MCF 10A (cell line): ENCODE measurements around the gene CTR9. TPM values are rescaled to one million over a fixed set of nuclear protein-coding genes. Genes with fewer than 3 reads are reported as not detected.

Experiments used
- Bru-seq: library from RNA; stranded (reverse); fragments of 400-500 nt; gene quantifications from one replicate; lab custom pipeline; 2021; lab: Mats Ljungman, UMichigan
- BruChase-seq, 2 experiments: library from RNA; stranded (reverse); fragments of 400-500 nt; gene quantifications; one replicate each; lab custom pipeline; 2021; lab: Mats Ljungman, UMichigan
- BruUV-seq: library from RNA; stranded (reverse); fragments of 400-500 nt; replicated peaks from 2 replicates; lab custom pipeline; 2021; lab: Mats Ljungman, UMichigan
- CTCF ChIA-PET: fragments of 300-600 bp; sonication (Branson Sonifier 250); formaldehyde crosslinking; extraction: SDS; loops from one replicate; lab custom pipeline; 2021; ENCODE audit warnings: antibody characterized with exemption, inconsistent platforms; lab: Yijun Ruan, JAX
- POLR2A ChIA-PET: fragments of 300-600, 350-650 bp; sonication (Branson Sonifier 250); formaldehyde crosslinking; extraction: SDS; loops from one replicate; lab custom pipeline; 2020; ENCODE audit warnings: antibody characterized with exemption, inconsistent platforms; lab: Yijun Ruan, JAX
- DNase-seq: peaks from one replicate; pipeline ENCODE4 v3.0.0-alpha.2; 2018; ENCODE audit not compliant: unreplicated experiment
- H3K27ac Mint-ChIP-seq: one replicate; pipeline ENCODE4 v1.8.0; 2022; ENCODE audit warnings: mild to moderate bottlenecking, low read depth, mixed read lengths; ENCODE audit not compliant: unreplicated experiment
- H3K27me3 Mint-ChIP-seq: one replicate; pipeline ENCODE4 v1.8.0; 2022; ENCODE audit warnings: mixed read lengths; ENCODE audit not compliant: insufficient read depth, unreplicated experiment
- H3K36me3 Mint-ChIP-seq: one replicate; pipeline ENCODE4 v1.8.0; 2022; ENCODE audit warnings: mild to moderate bottlenecking, moderate library complexity, mixed read lengths; ENCODE audit not compliant: insufficient read depth, unreplicated experiment
- H3K4me1 Mint-ChIP-seq: one replicate; pipeline ENCODE4 v1.8.0; 2022; ENCODE audit warnings: mixed read lengths; ENCODE audit not compliant: insufficient read depth, unreplicated experiment
- H3K4me3 Mint-ChIP-seq: one replicate; pipeline ENCODE4 v1.8.0; 2022; ENCODE audit warnings: mild to moderate bottlenecking, moderate library complexity, mixed read lengths; ENCODE audit not compliant: unreplicated experiment
- H3K9me3 Mint-ChIP-seq: one replicate; pipeline ENCODE4 v1.8.0; 2022; ENCODE audit warnings: mixed read lengths; ENCODE audit not compliant: unreplicated experiment
- intact Hi-C: fragments of 100-400 bp; cut with micrococcal nuclease; formaldehyde crosslinking; loops from 2 replicates; pipeline ENCODE4 v1.14.1; 2022
- long read RNA-seq: library from polyadenylated mRNA; stranded (forward); transcript quantifications from one replicate; pipeline ENCODE4 v2.0.0, GENCODE V29; 2022
- total RNA-seq: library from RNA; stranded (reverse); gene quantifications from 2 replicates; pipeline ENCODE4 v1.2.3, GENCODE V29; 2022
- TF ChIP-seq, protein P1 (sequence below): fragments of 200-600 bp; IDR thresholded peaks from one replicate; pipeline ENCODE4 v1.8.0; 2022; ENCODE audit warnings: antibody characterized with exemption, mild to moderate bottlenecking; ENCODE audit not compliant: unreplicated experiment

The CTR9 gene
- total RNA-seq (25.8 and 28.8 TPM in 2 replicates), Bru-seq, nascent RNA (percentile 82 among the genes with signal in this experiment), BruChase-seq, experiment 1, labeled RNA remaining after a 6-hour chase (percentile 93 among the genes with signal in this experiment), BruChase-seq, experiment 2, labeled RNA remaining after a 2-hour chase (percentile 90 among the genes with signal in this experiment)
- long read RNA-seq, full-length matches to known transcripts, result 58 of 76 reads
- long read RNA-seq, partial matches to known transcripts, result 13 of 76 reads
- long read RNA-seq, other reads (novel, unspliced or antisense), result 5 of 76 reads

DNA sequence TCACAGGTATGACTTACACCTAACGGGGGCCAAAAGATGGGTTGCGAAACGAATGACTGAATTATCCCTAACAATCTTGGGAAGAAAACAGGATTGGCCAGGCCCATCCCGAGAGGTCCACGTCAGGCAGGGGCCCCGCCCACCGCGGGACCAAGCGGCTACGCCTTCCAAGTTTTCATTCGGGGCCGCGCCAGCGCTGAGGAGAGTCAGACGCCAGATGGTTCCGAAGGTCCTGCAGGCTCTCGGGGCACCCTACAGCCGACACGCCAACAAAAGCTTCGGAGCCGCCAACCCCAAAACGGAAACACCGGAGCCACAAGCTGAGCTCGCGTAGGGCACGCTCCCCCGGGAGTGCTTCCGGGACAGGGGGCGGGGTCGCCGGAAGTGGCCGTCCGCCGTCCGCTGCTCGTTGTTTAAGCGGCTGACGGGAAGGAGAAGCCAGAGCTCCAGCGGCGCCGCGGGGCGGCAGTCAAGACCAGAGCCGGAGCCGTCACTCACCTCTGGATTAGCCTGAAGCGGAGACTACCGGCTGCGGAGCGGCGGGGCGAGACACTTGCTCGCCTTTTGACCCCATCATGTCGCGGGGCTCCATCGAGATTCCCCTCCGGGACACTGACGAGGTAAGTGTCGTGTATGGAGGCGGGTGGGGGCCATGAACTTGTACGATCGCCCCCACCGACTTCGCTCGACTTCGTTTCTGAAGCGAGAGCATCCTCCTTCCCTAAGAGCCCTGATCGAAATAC, at the start of gene CTR9:
CTR9 (plus strand) TSS at position 409 of the 743 bp plus-strand sequence; CDS start at position 576, 167 bp downstream.
- TF ChIP-seq, protein P1, sequence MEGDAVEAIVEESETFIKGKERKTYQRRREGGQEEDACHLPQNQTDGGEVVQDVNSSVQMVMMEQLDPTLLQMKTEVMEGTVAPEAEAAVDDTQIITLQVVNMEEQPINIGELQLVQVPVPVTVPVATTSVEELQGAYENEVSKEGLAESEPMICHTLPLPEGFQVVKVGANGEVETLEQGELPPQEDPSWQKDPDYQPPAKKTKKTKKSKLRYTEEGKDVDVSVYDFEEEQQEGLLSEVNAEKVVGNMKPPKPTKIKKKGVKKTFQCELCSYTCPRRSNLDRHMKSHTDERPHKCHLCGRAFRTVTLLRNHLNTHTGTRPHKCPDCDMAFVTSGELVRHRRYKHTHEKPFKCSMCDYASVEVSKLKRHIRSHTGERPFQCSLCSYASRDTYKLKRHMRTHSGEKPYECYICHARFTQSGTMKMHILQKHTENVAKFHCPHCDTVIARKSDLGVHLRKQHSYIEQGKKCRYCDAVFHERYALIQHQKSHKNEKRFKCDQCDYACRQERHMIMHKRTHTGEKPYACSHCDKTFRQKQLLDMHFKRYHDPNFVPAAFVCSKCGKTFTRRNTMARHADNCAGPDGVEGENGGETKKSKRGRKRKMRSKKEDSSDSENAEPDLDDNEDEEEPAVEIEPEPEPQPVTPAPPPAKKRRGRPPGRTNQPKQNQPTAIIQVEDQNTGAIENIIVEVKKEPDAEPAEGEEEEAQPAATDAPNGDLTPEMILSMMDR, result no peak
- peak within 1 kb of the TSS; percentile 95 for H3K4me3 Mint-ChIP-seq
- H3K36me3 Mint-ChIP-seq, result peaks cover 26% of the 10 kb centered on the region
- peak within 1 kb of the TSS; percentile 97 for H3K27ac Mint-ChIP-seq
- TSS peak; percentile 86 for BruUV-seq
- peaks cover 6% of the 10 kb centered on the region for H3K4me1 Mint-ChIP-seq
- no peaks in the 10 kb centered on the region for H3K9me3 Mint-ChIP-seq
- DNase-seq, result peak; percentile 91
- intact Hi-C loops, result no loop called here
- no peaks in the 10 kb centered on the region for H3K27me3 Mint-ChIP-seq
- CTCF ChIA-PET, result interaction anchor here (0.7 kb wide), 1 partner anchor 482 kb away, joined by 3 read pairs; no protein-coding TSS in a partner anchor
- POLR2A ChIA-PET, result interaction anchor here (0.6 to 3.1 kb wide), 21 partner anchors 11 to 1787 kb away, joined by 3 to 21 read pairs (median 4); partner anchors contain the start of genes ADM, AMPD3, EIF4G2 and RNF141

DNA sequence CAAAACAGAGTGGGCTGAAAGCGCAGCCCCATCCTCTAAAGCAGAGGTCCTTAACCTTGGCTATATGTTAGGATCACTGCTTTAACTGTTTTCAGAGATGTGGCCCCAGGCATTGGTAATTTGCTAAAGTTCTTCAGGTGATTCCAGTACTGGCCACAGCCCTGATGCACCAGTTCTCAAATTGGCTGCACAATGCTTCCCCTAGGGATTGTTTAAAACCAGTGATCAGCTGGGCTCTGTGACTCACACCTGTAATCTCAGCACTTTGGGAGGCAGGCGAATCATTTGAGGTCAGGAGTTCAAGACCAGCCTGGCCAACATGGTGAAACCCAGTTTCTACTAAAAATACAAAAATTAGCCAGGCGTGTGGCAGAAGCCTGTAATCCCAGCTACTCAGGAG, 49.1 kb upstream of the CTR9 start:
- no peaks in the 10 kb centered on the region for H3K27me3 Mint-ChIP-seq
- ChIA-PET CTCF (no interaction called here), POLR2A (no interaction called here)
- no peaks in the 10 kb centered on the region for H3K4me1 Mint-ChIP-seq
- no peak overlapping the region for H3K4me3 Mint-ChIP-seq
- intact Hi-C loops, result no loop called here
- DNase-seq, result no peak
- no TSS peak for BruUV-seq
- H3K9me3 Mint-ChIP-seq, result no peaks in the 10 kb centered on the region
- no peaks in the 10 kb centered on the region for H3K36me3 Mint-ChIP-seq
- TF ChIP-seq, protein P1, result no peak
- no peak overlapping the region for H3K27ac Mint-ChIP-seq

DNA sequence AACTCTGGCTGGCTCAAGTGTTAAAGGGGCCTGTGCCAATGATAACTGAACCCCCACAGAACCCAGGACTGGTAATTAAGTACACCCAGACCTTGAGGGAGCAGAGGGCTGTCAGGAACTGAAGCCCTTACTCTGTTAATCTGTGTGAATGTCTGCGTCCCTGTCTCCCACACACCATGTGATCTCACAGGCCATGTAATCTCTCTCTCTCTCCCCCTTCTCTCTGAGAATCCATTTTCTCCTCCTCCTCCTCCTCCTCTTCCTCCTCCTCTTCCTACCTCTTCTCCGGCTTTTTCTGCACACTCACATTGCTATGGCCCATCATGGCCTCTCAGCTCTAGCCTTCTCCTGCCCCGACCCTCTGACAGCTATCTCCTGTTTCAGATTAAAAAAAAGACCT, 42.9 kb upstream of the CTR9 start:
- intact Hi-C loops, result no loop called here
- DNase-seq, result no peak
- Mint-ChIP-seq H3K27me3 (no peaks in the 10 kb centered on the region), H3K9me3 (no peaks in the 10 kb centered on the region), H3K4me3 (no peak overlapping the region), H3K4me1 (no peaks in the 10 kb centered on the region), H3K36me3 (no peaks in the 10 kb centered on the region), H3K27ac (no peak overlapping the region)
- ChIA-PET CTCF (interaction anchor here (0.6 to 1.3 kb wide), 3 partner anchors 11 to 39 kb away, joined by 3 read pairs; no protein-coding TSS in a partner anchor), POLR2A (interaction anchor here (0.6 kb wide), 1 partner anchor 15 kb away, joined by 4 read pairs; the partner anchor contains the start of gene IRAG1)
- TF ChIP-seq, protein P1, result no peak
- no TSS peak for BruUV-seq
